ENCODE measurements around the gene OR52J3.

Gene OR52J3

DNA sequence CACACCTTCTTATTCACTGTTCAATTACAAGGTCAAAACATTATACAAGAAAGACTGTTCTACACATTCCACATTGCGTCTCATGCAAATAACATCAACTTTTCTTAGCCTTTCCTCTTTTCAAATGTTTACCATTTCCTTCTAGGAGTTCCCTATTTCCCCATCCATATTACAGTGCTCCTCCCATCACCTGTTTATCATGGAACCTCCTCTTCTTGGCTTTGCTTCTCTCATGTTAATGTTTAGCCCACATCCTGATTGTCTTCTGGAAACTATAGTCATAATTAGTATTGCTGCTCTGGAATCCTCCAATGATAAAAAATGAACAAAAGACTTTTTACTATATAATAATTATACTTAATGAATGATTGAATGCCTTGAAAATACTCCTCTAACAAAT lies 44.3 kb downstream of the OR52J3 start:
- DNase-seq (ENCODE audit: low read depth): no peak
- no peak for TF ChIP-seq CTCF (IDR thresholded peaks at IDR 0.05; ENCODE audit: low read depth, low read length, missing control alignments)
- H3K4me3 ChIP-seq (ENCODE audit: low read depth, low read length): no peak overlapping the region
- in situ Hi-C loops (cut with HindIII; ENCODE audit: low sequenced_read_pairs): no loop called here

DNA sequence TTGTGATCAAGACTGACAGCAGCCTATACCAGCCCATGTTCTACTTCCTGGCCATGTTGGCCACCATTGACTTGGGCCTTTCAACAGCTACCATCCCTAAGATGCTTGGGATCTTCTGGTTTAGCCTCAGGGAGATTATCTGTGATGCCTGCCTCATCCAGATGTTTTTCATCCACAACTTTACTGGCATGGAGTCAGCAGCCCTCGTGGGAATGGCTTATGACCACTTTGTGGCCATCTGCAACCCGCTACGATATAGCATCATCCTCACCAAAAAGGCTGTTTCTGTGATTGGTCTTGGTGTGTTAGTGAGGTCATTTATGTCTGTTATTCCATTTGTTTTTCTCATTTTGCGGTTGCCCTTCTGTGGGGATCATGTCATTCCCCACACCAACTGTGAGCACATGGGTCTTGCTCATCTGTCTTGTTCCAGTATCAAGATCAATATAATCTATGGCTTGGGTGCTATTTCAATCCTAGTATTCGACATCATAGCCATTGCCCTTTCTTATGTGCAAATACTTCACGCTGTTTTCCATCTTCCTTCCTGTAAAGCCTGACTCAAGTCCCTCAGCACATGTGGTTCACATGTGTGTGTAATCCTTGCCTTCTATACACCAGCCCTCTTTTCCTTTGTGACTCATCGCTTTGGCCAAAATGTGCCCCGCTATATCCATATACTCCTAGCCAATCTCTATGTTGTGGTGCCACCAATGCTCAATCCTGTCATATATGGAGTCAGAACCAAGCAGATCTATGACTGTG lies 46.7 kb downstream of the OR52J3 start:
- no peak for TF ChIP-seq CTCF (IDR thresholded peaks at IDR 0.05; ENCODE audit: low read depth, low read length, missing control alignments)
- H3K4me3 ChIP-seq (ENCODE audit: low read depth, low read length): no peak overlapping the region
- in situ Hi-C loops (cut with HindIII; ENCODE audit: low sequenced_read_pairs): no loop called here
- DNase-seq (ENCODE audit: low read depth): no peak

DNA sequence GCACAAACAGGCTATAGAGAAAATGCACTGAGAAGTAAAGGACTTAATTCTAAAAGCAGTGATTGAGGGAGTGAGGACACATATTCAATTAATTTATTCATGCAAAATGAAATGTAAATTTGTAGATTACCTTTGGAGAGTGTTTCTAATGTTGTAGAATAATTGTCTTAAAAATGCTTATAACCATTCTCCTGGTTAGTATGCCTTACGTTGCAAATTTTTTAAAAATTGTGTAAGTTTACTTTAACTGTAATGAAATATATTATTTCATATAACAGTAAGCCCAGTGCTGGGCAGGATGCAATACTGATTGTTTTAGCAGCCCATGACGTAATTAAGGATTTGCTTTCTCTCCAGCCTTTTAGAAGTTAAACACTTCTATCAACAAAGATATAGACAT lies 49.7 kb downstream of the OR52J3 start:
- H3K4me3 ChIP-seq (ENCODE audit: low read depth, low read length): no peak overlapping the region
- no peak for TF ChIP-seq CTCF (IDR thresholded peaks at IDR 0.05; ENCODE audit: low read depth, low read length, missing control alignments)
- in situ Hi-C loops (cut with HindIII; ENCODE audit: low sequenced_read_pairs): no loop called here
- DNase-seq (ENCODE audit: low read depth): no peak
